MV-4-11 (cell line): Measurements from ENCODE around the gene MTCH1.
A peak's percentile ranks its signal among the peaks of the same experiment; 100 is the strongest.

Source experiments
- DNase-seq: peaks from one replicate; lab custom pipeline; 2025; lab: John Stamatoyannopoulos, UW

The MTCH1 gene

DNA sequence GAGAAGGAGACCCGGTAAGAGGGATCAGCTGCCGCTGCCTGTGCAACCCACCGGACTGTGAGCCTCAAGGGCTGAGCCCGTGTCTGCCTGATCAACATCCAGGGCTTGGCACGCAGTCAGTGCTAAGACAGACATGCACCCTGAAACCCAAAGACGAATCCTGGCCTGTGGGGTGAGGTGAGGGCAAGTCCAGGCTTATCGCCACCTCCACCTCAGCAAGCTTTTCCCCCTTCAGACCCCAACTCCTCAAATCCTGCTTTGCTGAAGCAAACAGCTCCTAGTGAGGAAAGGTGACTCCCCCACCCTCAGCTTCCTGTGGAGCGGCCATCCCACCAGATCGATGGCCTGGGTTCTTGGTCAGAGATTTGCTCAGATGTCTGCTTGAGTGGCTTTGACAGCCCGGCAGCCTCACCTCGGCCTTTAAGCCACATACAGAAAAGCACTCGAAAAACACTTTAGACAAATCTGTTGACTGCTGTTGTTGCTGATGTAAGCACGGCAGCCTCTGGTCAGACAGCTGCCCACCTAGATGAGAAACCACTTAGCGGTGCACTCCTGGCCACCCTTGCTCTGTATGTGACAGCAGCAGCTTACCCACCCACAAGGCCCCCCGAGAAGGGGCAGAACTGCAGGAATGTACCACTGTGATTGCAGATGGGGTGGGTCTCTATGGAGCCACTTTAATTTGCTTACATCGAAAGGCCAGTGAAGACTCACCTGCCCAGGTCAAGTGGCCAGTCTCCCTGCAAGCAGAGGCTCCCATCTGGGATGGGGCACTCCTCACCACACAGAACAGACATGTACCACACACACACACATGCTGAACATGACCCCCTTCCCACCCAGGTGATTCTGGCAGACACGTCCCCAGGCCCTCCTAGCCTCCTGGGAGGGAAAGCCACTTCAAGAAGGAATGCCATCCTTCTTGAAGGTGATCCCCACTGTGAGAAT is 14.8 kb downstream of the MTCH1 start:
- no peak for DNase-seq

DNA sequence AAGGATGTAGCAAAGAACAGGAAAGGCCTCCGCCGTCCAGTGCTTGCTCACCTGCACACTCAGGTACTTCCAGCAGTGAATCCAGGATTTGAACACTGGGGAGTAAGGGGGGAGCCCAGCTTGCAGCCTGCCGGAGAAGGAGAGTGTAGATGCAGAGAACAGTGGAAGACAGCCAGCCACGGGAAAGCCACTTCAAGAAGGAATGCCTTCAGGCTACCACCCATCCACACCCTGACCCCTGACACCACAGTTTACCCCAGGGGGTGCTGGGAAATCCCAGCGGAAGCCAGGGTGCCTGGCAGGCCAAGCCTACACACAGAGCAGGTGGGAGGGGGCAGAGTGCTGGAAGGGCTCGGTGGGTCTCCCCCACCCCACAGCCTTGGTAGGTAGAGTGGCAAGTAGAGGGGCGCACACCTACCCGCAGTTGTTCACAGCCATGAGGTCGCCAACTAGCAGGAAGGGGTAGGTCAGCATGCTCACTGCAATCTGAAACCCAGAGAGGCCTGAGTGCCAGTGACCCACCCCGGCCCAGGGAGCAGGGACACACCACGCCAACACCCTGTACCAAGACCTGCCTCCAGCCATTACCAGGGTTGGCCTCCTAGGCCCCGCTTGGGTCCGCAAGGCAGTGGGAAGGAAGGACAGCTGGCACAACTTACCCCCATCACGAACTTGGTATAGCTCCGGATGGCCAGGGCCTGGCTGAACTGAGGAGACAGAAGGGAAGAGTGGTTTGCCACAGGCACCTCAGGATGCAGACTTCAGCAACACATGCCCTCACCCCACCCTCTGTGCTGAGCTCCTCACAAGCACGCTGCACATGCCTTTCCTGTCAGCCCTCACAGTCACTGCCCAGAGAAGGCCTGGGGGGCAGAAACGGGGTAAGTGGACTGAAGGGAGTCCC is 15.8 kb downstream of the MTCH1 start:
- DNase-seq: no peak

DNA sequence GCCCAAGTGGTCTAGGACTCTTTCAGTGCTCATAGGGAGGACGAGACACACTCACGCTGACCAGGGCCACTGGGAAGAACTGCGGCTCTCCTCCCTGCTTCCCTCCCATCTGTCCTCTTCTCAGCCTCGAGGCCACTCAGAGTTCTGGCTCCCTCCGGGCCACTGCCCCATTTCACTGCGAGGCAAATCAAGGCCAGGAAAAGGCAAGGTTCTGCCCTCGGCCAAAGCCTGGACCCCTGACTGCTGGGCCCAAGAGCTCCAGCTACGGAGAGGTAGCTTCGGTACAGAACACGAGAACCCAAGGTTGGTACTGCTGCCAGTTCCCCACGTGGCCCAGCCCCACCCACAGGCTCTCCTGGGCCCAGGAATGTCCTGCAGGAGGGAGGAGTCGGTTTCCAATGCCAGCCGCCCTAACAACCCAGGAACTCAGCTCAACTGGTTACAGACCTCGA is 16.7 kb downstream of the MTCH1 start:
- DNase-seq: no peak

DNA sequence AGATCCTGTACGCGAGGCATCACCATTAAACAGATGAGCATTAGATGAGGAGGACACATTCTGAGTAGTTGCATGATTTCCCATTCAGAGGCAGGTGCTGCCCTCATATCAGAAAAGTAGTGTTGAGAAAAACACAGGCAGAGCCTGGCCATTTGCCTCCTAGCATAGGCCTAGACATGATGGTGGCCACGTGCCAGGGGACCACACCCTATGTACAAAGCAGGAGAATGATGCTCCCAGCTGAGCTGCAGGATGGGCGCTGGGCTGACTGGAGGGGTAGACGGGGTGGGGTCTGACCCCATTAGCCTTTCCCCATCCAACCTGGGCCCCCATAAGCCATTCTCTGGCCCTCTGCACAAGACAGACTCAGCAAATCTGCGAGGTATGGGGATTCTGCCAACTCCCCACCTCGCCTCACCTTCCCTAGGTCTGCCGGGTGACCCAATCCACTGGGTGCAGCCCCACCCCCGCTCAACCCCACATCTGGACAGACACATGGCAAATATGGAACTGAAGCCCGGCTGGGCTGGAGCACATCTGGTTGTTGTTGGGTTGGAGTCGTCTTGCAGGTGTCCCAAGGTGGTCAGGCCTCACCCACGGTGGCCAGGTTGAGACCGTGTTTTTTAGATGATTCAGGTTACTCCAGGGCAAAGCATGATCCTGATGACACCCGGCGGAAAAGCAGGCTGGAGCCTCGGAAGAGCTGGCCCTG is 17.6 kb downstream of the MTCH1 start:
- DNase-seq: no peak

DNA sequence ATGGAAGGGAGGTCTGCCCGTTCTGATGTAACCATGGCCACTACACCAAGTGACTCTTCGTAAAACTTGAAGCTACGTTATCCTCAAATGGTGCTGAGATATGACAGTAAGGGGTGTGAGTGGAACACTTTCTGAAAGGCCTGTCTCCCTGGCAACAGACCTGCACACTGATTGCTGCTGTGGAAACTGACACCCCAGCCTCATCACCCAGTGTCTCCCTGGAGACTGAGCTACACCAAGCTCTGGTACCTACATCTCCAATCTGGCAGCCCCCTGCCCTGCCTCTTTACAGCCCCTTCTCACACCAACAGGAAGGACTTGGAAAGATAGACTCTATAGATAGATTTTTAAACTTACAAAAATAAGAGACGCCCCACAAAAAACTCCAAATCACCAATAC is 18.2 kb downstream of the MTCH1 start:
- DNase-seq: no peak

DNA sequence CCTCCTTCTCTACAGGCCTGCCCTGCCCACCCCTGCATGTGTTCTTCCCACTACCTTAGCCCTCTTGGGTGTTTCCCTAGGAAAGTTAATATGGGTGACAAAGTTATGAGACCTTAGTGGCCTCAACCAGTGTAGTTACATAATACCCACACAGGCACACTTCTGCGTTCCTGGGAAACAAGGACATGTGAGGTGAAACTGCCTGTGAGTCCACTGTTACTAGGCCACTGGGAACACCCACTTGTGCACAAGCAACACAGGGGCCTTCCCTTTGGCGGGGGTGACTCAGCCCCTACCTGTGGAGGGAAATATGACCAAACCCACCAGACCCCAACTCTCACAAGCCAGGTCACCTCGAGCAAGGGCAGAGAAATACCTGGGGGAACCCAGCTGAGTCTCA is 18.7 kb downstream of the MTCH1 start:
- DNase-seq: no peak

DNA sequence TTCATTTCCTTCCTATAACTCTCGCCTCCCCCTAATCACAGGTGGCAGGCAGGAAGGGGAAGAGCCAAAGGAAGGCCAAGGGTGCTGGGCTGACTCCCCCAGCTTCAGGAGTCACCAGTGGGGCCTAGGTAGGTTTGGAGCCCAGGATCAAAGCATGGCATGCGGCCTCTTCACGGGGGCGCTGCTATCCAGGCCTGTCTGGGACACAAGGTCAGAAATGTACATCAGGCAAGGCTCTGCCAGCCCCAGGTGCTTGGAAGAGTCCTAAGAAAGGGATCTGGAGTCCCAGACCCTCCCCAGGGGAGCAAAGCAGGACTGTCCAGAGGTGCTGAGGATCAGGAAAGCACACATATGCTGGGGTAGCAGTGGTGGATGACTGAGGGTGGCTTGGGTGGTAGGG is 21.1 kb downstream of the MTCH1 start:
- DNase-seq: no peak

DNA sequence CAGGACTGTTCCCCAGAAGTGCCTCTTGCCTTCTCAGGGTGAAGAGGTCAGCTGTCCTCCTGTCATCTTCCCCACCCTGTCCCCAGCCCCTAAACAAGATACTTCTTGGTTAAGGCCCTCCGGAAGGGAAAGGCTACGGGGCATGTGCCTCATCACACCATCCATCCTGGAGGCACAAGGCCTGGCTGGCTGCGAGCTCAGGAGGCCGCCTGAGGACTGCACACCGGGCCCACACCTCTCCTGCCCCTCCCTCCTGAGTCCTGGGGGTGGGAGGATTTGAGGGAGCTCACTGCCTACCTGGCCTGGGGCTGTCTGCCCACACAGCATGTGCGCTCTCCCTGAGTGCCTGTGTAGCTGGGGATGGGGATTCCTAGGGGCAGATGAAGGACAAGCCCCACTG is 21.6 kb downstream of the MTCH1 start:
- DNase-seq: no peak

DNA sequence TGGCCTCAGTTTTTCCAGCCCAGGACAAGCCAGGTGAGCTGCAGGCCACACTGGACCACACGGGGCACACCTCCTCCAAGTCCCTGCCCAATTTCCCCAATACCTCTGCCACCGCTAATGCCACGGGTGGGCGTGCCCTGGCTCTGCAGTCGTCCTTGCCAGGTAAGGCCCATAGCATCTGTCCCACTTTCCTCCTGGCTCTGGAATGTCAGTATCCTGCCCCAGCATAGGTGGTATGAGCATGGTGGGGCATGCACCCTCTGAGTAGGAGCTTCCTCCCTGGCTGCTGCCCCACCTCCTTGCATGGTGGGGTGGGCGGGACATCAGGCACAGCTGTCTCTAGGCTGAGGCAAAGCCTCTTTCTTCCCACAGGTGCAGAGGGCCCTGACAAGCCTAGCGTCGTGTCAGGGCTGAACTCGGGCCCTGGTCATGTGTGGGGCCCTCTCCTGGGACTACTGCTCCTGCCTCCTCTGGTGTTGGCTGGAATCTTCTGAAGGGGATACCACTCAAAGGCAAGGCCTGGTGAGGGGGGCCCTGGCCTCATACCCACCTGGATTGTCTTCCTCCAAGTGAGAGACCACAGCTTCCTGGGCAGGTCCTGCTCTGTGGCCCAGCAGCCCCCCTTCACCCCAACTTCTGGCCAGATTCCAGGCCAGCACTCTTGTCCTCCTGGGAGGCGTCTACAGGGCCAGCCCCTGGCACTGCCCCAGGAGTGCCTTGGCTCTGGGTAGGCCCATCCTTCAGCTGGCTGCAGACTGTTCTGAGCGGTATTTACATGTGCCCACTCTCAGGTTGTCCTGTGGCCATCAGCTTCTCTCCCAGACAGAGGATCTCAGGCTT is 22.3 kb downstream of the MTCH1 start:
- peak; percentile 22 for DNase-seq

DNA sequence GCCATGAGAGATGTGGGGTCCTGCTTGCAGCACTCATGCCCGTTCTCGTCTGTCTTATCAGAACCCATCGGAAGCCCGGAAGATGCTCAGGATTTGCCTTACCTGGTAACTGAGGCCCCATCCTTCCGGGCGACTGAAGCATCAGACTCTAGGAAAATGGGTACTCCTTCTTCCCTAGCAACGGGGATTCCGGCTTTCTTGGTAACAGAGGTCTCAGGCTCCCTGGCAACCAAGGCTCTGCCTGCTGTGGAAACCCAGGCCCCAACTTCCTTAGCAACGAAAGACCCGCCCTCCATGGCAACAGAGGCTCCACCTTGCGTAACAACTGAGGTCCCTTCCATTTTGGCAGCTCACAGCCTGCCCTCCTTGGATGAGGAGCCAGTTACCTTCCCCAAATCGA is 23.1 kb downstream of the MTCH1 start:
- peak; percentile 98 for DNase-seq

DNA sequence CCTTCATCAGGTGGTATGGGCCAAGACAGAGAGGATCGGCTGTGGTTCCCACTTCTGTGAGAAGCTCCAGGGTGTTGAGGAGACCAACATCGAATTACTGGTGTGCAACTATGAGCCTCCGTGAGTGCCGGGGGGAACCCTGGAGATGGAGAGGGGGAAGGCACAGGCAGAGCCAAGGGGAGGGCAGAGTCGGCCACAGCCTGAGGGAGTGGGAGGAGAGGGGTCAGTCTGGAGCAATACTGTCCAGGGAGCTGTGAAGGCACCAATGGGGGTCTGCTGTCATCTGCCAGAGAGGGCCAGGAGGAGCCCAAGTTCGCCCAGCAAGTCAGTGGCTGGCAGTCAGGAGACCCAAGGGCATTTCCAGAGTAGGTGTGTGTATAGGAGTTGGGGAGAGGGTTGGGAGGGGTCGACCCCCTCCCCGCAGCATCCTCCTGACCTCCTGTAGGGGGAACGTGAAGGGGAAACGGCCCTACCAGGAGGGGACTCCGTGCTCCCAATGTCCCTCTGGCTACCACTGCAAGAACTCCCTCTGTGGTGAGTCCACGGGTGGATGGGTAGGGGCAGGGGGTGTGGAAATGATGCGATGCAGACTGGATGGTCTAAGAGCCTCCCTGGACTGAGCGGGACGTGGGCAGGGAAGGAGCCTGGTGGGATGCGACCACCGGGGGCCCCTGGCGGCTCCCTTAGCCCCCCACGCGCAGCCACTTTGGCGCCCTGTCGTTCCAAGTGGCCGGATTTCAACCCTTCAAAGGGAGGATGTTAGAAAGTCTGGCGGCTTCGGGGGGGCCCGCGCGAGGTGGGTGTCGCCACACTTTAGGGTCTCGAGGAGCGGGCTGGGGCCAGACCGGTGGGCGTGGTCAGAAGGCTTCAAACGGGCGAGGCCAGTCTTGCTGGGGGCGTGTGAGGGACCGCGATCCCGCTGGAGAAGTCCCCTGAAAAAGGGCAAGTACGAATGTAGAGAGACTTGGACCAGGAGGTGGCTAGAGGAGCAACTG is 24.3 kb downstream of the MTCH1 start:
- no peak for DNase-seq

DNA sequence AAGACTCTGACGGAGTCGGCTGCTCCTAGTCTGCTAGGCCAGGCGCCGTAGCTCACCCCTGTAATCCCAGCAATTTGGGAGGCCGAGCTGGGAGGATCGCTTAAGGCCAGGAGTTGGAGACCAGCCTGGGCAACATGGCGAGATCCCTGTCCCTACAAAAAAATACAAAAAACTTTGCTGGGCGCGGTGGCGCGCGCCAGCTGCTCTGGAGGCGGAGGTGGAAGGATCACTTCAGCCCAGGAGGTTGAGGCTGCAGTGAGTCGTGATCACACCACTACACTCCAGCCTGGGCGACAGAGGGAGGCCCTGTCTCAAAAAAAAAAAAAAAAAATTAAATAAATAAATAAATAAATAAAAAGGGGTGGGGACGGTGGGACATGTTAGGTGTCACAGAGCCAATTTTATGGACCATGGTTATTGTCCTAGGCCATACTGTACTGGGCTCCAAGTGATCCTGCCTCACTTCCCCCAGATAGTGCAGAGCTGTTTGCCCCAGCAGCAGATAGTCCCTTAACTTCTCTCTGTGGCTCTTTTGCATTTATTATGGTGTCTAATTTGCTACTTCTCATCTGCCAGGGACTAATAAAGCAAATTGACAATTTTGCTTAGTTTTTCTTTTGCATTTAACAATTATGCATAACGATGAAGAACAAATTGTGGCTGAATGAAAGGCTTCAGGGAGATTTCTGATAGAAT is 26.3 kb downstream of the MTCH1 start:
- DNase-seq: no peak

DNA sequence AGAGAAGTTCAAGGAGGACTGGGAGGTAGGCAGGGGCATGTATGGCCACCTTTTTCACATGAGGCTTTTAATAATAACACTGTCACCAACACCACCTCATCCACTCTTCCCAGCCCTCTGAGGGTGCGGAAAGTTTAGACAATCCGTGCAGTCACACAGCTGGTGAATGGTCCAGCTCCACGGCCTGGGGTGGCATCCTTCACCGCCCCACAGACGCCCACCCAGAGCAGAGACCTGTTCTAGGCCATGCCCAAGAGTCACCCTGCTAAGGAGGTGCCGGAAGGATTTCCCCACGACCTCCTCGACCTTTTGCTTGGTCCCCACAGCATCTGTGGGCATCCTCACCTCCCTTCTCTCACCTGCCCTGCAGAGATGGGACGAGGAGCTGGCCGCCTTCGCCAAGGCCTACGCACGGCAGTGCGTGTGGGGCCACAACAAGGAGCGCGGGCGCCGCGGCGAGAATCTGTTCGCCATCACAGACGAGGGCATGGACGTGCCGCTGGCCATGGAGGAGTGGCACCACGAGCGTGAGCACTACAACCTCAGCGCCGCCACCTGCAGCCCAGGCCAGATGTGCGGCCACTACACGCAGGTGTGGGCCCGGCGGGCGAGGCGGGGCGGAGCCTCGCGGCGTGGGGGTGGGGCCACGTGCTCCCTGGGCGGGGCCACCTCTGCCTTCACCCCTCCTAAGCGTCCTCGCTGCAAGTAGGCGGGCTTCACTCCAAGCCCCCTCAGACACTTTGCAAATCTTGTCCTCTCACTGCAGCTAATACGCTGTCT is 27.0 kb downstream of the MTCH1 start:
- DNase-seq: no peak

DNA sequence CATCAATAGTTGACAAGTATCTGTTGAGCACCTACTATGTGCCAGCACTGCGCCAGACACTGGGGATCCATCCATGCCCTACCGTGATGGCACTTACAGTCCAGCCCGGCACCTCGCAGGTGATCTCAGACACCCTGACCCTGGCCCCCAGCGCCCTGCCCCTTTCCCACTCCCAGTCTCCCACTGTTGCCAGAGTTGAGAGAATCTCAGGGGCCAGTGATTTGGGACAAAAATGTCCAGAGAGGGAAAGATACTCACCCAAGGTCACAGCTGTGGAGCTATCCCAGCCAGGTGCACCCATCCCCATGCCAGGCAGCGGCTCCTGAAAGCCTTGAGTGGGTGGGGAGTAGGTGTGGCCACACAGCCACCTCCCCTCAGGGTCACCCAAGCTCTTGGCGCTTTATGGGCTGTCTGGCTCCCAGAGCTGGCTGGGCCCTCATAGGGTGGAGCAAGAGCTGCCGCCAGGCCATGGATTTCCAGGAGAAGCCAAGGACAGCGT is 28.2 kb downstream of the MTCH1 start:
- no peak for DNase-seq

DNA sequence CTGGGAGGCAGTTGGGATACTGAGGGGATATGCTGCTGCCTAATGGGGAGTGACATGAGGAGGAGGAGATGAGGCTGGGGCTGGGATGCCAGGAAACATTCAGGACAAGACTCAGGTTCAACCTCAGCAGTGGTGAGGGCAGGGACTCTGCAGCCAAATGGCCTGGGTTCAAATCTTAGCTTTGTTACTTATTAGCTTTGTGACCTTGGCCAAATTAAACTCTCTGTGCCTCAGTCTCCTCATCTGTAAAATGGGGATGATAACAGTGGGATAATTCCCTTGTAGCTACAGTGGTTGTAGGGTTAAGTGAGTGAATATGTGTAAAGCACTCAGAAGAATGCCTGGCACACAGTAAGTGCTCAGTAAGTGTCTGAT is 29.6 kb downstream of the MTCH1 start:
- no peak for DNase-seq

DNA sequence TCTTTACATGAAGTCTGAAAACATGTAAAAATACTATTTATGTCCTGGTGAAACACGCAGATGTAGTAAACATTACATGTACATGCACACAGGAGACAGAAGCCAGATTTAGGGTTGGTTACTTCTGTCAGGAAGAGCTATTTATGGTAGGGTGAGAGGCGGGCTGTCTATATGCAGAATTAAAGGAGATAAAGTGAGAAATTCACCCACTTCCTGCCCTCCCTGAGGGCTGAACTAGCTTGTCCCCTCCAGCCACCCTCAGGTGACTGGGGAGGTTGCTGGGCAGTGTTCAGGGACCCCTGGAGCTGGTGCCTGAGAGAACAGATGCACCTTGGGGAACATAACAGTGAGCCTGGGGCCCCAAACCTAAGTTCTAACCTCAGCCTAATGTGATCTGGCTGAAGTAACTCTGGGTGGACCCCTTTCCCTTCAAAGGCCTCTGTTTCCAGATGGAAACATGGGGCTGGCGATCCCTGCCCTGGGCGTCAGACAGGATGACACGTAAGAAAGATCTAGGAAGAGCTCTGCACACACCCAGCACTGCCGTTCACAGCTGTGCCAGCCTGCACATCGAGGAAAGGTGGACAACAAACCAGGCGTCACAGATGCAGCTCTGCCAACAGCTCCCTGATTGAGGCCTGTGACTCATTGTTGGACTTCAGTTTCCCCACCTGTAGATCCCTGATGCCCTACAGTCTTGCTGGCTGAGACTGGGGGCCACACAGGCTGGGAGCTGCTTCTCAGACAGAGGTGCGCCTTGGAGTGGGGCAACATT is 30.1 kb downstream of the MTCH1 start:
- DNase-seq: no peak

DNA sequence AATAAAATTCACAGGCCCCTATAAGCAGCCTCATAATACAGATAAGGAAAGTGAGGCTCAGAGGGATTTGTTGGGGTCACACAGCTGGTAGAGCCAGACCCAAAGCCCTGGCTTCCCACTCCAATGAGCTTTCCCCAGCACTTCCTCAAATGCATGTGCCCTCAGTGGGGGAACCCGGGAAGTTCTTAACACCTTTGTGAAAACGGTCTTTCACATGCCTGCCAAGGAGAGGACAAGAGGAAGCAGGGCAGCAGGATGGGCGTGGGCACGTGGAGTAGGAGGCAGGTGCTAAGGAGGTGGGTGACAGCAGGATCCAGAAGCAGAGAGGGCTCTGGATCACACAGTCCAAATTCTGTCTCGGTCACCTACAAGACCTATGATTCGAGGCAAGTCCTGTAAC is 30.9 kb downstream of the MTCH1 start:
- DNase-seq: no peak
